Heart left ventricle (tissue), 13 donors: ENCODE data around the gene LRP1B.

Experiments
- CTCF ChIP-seq, 12 donors: fragments of 200-600 bp; sonication (generic) in 4 of 12; IDR thresholded peaks; one replicate each; pipeline versions ENCODE4 v1.5.0 to v1.8.0; 2018 to 2022; ENCODE audit warnings: antibody characterized with exemption in 12 of 12, mild to moderate bottlenecking in 5 of 12
- POLR2A ChIP-seq, 2 donors: fragments of 450-650 bp; IDR thresholded peaks; one replicate each; pipeline ENCODE4 v1.6.1; 2017; ENCODE audit warnings: antibody characterized with exemption in 2 of 2, mild to moderate bottlenecking in 2 of 2, moderate library complexity in 2 of 2
- donor health status: ischemic (EF 13 %, LVEDD 7.1; RV severe dilation, severe dysfunction).
- donor health status: DM: no; HTN: yes; CAD: no.
- donor health status: DM: no; HTN: no; CAD: no.
- donor health status: ischemic (EF 25% LVEDD 6.9; RV normal size, moderate dysfunction).
- donor health status: ischemic (EF 25% LVEDD 5.7; RV mildly dilated, moderate dysfunction).
- donor health status: ischemic (EF 35%, LVEDD 5.7; RV mildly dilated, moderate dysfunction).
- donor health status: nonischemic (EF 11% LVEDD 7.7; RV severe dilation, severe dysfunction).
- donor health status: DM: yes; HTN: yes; CAD: no.
- donor health status: PGD.
- donor health status: ischemic (EF 29% LVEDD 5.4; RV normal size, mild dysfunction).
- donor health status: nonischemic (EF 23%, LVEDD 6.1; RV moderate dilation, normal function).

GRCh38 chr2:142065700-142066099 lies 65.1 kb downstream of the LRP1B start:
- TF ChIP-seq CTCF (IDR thresholded peaks at IDR 0.05) (no peak), POLR2A (IDR thresholded peaks at IDR 0.05) (no peak)
